ENCODE results near the gene ANTXRL.
"Not testable (repeated sequence)": the region's sequence is repeated elsewhere in the genome, so short reads cannot be mapped to it uniquely, and the experiment has no call there.

The ANTXRL gene

DNA sequence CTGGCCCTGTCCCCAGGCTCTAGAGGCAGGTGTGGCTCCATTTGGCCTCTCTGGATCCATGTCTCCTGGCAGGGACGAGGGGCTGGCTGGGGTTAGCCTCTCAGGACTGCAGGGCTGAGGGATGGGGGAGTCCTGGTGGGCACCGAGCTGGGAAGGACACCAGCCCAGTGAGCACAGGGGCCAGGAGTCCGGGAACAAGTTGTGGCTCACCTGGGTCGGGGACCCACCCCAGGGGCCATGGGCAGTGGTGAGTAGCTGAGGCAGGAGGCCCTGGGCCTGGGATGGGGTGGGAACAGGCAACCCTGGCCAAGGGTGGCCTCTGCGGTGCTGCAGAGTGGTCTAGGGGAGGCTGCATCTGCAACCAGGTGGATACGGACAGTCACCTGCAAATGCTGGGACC is 24.1 kb downstream of the ANTXRL start:
- no peaks in the 10 kb centered on the region for H3K79me2 ChIP-seq (ENCODE audit: insufficient read depth, low read length)
- no peak overlapping the region for H3K4me2 ChIP-seq (ENCODE audit: insufficient read depth, low read length)
- H3K9me3 ChIP-seq (ENCODE audit: insufficient read depth, low read length, severe bottlenecking) = no peaks in the 10 kb centered on the region
- TF ChIP-seq EZH2 (IDR thresholded peaks at IDR 0.05; ENCODE audit: borderline replicate concordance, low read depth, low read length, severe bottlenecking) = no peak
- TF ChIP-seq, protein P1, sequence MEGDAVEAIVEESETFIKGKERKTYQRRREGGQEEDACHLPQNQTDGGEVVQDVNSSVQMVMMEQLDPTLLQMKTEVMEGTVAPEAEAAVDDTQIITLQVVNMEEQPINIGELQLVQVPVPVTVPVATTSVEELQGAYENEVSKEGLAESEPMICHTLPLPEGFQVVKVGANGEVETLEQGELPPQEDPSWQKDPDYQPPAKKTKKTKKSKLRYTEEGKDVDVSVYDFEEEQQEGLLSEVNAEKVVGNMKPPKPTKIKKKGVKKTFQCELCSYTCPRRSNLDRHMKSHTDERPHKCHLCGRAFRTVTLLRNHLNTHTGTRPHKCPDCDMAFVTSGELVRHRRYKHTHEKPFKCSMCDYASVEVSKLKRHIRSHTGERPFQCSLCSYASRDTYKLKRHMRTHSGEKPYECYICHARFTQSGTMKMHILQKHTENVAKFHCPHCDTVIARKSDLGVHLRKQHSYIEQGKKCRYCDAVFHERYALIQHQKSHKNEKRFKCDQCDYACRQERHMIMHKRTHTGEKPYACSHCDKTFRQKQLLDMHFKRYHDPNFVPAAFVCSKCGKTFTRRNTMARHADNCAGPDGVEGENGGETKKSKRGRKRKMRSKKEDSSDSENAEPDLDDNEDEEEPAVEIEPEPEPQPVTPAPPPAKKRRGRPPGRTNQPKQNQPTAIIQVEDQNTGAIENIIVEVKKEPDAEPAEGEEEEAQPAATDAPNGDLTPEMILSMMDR (IDR thresholded peaks at IDR 0.05; ENCODE audit: borderline replicate concordance, extremely low read depth, low read length, poor library complexity, severe bottlenecking) = no peak
- ATAC-seq (ENCODE audit: insufficient read depth, low read depth) = no peak
- H3K36me3 ChIP-seq (ENCODE audit: insufficient read depth, low read length) = no peaks in the 10 kb centered on the region
- H2AFZ ChIP-seq (ENCODE audit: low read depth, low read length) = no peak overlapping the region
- H3K27me3 ChIP-seq (ENCODE audit: insufficient read depth, low read length, poor library complexity) = peaks cover 3% of the 10 kb centered on the region
- no peak for DNase-seq
- no peaks in the 10 kb centered on the region for H3K4me1 ChIP-seq (ENCODE audit: insufficient read depth, low read length)
- no peak overlapping the region for H3K9ac ChIP-seq (ENCODE audit: low read depth, low read length)
- no peak overlapping the region for H3K27ac ChIP-seq (ENCODE audit: low read length)
- H3K4me3 ChIP-seq (ENCODE audit: low read depth in 1 of 2, low read length in 2 of 2) = no peak overlapping the region
- no peaks in the 10 kb centered on the region; the same call in 1 of the 2 replicates for H4K20me1 ChIP-seq (ENCODE audit: insufficient read depth, low read length)

- Histone ChIP-seq H3K79me2 (ENCODE audit: insufficient read depth, low read length) (no peaks in the 10 kb centered on the region), H3K27me3 (ENCODE audit: insufficient read depth, low read length, poor library complexity) (peaks cover 5% of the 10 kb centered on the region), H3K4me3 (ENCODE audit: low read depth in 1 of 2, low read length in 2 of 2) (no peak overlapping the region), H3K27ac (ENCODE audit: low read length) (no peak overlapping the region), H3K4me1 (ENCODE audit: insufficient read depth, low read length) (no peaks in the 10 kb centered on the region), H3K9ac (ENCODE audit: low read depth, low read length) (no peak overlapping the region), H3K9me3 (ENCODE audit: insufficient read depth, low read length, severe bottlenecking) (no peaks in the 10 kb centered on the region), H3K4me2 (ENCODE audit: insufficient read depth, low read length) (no peak overlapping the region), H2AFZ (ENCODE audit: low read depth, low read length) (no peak overlapping the region), H4K20me1 (ENCODE audit: insufficient read depth, low read length) (no peaks in the 10 kb centered on the region; the same call in 1 of the 2 replicates), H3K36me3 (ENCODE audit: insufficient read depth, low read length) (no peaks in the 10 kb centered on the region)
- ATAC-seq (ENCODE audit: insufficient read depth, low read depth) (no peak), DNase-seq (no peak)
- TF ChIP-seq EZH2 (IDR thresholded peaks at IDR 0.05; ENCODE audit: borderline replicate concordance, low read depth, low read length, severe bottlenecking) = no peak
- TF ChIP-seq, protein P1 (IDR thresholded peaks at IDR 0.05; ENCODE audit: borderline replicate concordance, extremely low read depth, low read length, poor library complexity, severe bottlenecking) = no peak
Measured at GRCh38 chr10:46311501-46311951, 24.7 kb downstream of the ANTXRL start.

DNA sequence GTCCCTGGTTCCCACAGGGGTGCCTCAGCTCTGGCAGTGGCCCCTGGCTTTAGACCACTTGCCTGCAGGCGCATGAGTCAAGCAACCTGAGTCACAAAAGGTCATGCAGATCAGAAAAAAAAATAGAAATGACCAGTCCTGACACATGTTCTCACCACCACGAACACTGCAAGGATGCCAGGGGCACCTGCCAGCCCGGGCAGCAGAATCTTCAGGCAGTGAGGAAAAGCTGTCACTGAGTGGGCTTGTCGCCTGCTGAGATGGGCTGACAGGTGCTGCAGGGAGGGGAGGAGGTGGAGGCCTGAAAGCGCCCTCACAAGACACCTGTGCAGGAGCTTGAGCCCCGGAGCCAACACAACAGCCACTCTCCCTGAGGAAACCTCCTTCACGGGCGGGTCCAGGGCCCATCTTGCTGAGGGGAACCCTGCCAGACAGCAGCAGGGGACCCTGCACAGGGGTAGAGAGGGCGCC is 25.2 kb downstream of the ANTXRL start:
- not testable (repeated sequence) for H3K4me1 ChIP-seq (ENCODE audit: insufficient read depth, low read length); H3K36me3 ChIP-seq (ENCODE audit: insufficient read depth, low read length); H3K9ac ChIP-seq (ENCODE audit: low read depth, low read length); H2AFZ ChIP-seq (ENCODE audit: low read depth, low read length); H3K4me3 ChIP-seq (ENCODE audit: low read depth in 1 of 2, low read length in 2 of 2); H3K79me2 ChIP-seq (ENCODE audit: insufficient read depth, low read length); ATAC-seq (ENCODE audit: insufficient read depth, low read depth); H3K27ac ChIP-seq (ENCODE audit: low read length); DNase-seq; H3K9me3 ChIP-seq (ENCODE audit: insufficient read depth, low read length, severe bottlenecking); H4K20me1 ChIP-seq (ENCODE audit: insufficient read depth, low read length); H3K27me3 ChIP-seq (ENCODE audit: insufficient read depth, low read length, poor library complexity); H3K4me2 ChIP-seq (ENCODE audit: insufficient read depth, low read length)

DNA sequence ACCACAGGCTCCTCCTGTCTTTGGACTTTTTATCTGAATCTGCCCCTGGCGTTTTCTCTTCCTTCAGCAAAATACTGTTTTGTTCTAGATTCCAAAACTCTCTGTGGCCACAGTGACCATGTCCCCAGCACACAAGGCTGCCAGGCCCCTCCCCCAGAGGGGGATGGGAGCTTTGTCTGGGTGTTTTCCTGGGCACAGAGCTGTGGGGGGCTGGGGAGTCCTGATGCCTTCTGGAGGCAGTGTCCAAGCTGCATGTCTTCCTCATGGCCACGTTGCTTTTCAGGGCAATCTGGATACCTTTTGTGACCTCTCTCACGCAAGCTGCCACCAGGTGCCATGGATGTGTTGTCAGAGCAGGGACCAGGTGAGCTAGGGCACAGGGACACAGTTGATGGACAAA is 26.2 kb downstream of the ANTXRL start:
- H3K79me2 ChIP-seq (ENCODE audit: insufficient read depth, low read length) = no peaks in the 10 kb centered on the region
- no peaks in the 10 kb centered on the region for H4K20me1 ChIP-seq (ENCODE audit: insufficient read depth, low read length)
- TF ChIP-seq, protein P1 (IDR thresholded peaks at IDR 0.05; ENCODE audit: borderline replicate concordance, extremely low read depth, low read length, poor library complexity, severe bottlenecking) = no peak
- no peak for TF ChIP-seq EZH2 (IDR thresholded peaks at IDR 0.05; ENCODE audit: borderline replicate concordance, low read depth, low read length, severe bottlenecking)
- H3K4me2 ChIP-seq (ENCODE audit: insufficient read depth, low read length) = no peak overlapping the region
- no peak for ATAC-seq (ENCODE audit: insufficient read depth, low read depth)
- no peaks in the 10 kb centered on the region for H3K9me3 ChIP-seq (ENCODE audit: insufficient read depth, low read length, severe bottlenecking)
- no peak overlapping the region for H3K4me3 ChIP-seq (ENCODE audit: low read depth in 1 of 2, low read length in 2 of 2)
- no peaks in the 10 kb centered on the region for H3K4me1 ChIP-seq (ENCODE audit: insufficient read depth, low read length)
- H2AFZ ChIP-seq (ENCODE audit: low read depth, low read length) = no peak overlapping the region
- H3K9ac ChIP-seq (ENCODE audit: low read depth, low read length) = no peak overlapping the region
- H3K27ac ChIP-seq (ENCODE audit: low read length) = no peak overlapping the region
- H3K36me3 ChIP-seq (ENCODE audit: insufficient read depth, low read length) = no peaks in the 10 kb centered on the region
- no peak for DNase-seq
- H3K27me3 ChIP-seq (ENCODE audit: insufficient read depth, low read length, poor library complexity) = peaks cover 15% of the 10 kb centered on the region
